Measurements from ENCODE around the gene CTSD.

CTSD gene

DNA sequence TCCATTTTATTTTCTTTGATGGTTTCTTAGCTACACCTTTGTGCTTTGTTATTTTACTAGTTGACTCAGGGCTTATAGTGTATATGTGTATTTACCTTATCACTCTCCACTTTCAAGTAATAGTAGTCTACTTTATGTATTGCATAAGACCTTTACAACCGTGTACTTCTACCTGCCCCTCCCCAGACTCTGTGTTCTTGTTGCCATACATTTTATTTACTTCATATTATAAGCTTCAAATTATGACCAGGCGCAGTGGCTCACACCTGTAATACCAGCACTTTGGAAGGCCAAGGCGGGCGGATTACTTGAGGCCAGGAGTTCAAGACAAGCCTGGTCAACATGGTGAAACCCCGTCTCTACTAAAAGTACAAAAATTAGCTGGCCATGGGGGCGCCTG is 28.2 kb upstream of the CTSD start:
- intact Hi-C loops (cut with micrococcal nuclease) = loop anchor here (5.0 kb wide), 1 partner anchor 40 kb away; the partner anchor contains the start of gene IFITM10
- H3K27me3 Mint-ChIP-seq = peaks cover 39% of the 10 kb centered on the region
- peaks cover 13% of the 10 kb centered on the region for H3K4me1 Mint-ChIP-seq (ENCODE audit: low read depth)
- H3K36me3 Mint-ChIP-seq (ENCODE audit: low read depth) = no peaks in the 10 kb centered on the region
- no peaks in the 10 kb centered on the region for H3K9me3 Mint-ChIP-seq
- H3K4me3 Mint-ChIP-seq = no peak overlapping the region
- H3K27ac Mint-ChIP-seq = no peak overlapping the region

DNA sequence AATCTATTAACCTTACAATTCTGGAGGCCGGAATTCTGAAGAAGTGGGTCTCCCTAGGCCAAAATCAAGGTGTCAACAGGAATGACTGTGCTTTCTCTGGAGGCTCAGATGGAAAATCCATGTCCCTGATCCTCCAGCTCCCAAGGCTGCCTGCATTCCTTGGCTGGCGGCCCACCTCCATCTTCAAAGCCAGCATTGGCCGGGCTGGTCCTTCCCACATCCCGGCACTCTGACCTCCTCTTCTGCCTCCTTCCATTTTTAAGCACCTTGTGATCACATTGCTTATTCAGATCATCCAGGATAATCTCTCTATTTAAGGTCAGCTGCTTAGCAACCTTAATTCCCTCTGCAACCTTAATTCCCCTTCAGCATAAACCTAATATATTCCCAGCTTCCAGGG is 22.7 kb upstream of the CTSD start:
- H3K36me3 Mint-ChIP-seq (ENCODE audit: low read depth) = no peaks in the 10 kb centered on the region
- H3K9me3 Mint-ChIP-seq = no peaks in the 10 kb centered on the region
- peaks cover 62% of the 10 kb centered on the region for H3K4me1 Mint-ChIP-seq (ENCODE audit: low read depth)
- peaks cover 29% of the 10 kb centered on the region for H3K27me3 Mint-ChIP-seq
- intact Hi-C loops (cut with micrococcal nuclease) = loop anchor here (1.0 kb wide), 1 partner anchor 14 kb away; no protein-coding TSS in a partner anchor
- no peak overlapping the region for H3K4me3 Mint-ChIP-seq
- H3K27ac Mint-ChIP-seq = peak overlapping the region; percentile 83

DNA sequence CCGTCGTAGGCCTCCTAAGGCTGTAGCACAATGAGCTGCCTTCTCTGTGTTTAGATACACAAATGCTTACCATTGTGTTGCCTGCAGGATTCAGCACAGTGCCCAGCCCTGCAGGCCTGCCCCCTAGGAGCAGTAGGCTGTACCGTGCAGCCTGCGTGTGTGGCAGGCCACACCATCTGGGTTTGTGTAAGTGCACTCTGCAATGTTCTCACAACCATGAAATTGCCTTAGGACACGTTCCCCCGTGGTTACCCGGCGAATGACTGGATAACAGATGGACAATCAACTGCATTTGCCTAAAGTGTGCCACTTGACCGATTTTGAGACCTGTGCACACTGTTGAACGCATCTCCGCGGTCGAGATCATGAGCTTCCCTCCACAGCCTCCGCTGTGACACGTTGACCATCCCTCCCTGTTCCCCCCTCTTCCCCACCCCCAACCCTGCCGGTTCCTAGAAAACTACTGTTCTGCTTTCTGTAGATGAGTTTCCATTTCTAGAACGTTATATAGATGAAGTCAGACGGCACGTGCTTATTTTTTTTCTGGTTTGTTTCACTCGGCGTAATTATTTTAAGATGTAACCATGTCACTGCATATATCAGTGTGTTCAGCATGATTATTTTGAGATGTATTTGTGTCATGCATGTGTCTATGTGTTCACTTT is 22.2 kb upstream of the CTSD start:
- H3K9me3 Mint-ChIP-seq = no peaks in the 10 kb centered on the region
- peaks cover 25% of the 10 kb centered on the region for H3K27me3 Mint-ChIP-seq
- H3K36me3 Mint-ChIP-seq (ENCODE audit: low read depth) = no peaks in the 10 kb centered on the region
- H3K27ac Mint-ChIP-seq = peak overlapping the region; percentile 83
- intact Hi-C loops (cut with micrococcal nuclease) = loop anchor here (1.0 kb wide), 1 partner anchor 14 kb away; no protein-coding TSS in a partner anchor
- H3K4me1 Mint-ChIP-seq (ENCODE audit: low read depth) = peaks cover 68% of the 10 kb centered on the region
- no peak overlapping the region for H3K4me3 Mint-ChIP-seq

DNA sequence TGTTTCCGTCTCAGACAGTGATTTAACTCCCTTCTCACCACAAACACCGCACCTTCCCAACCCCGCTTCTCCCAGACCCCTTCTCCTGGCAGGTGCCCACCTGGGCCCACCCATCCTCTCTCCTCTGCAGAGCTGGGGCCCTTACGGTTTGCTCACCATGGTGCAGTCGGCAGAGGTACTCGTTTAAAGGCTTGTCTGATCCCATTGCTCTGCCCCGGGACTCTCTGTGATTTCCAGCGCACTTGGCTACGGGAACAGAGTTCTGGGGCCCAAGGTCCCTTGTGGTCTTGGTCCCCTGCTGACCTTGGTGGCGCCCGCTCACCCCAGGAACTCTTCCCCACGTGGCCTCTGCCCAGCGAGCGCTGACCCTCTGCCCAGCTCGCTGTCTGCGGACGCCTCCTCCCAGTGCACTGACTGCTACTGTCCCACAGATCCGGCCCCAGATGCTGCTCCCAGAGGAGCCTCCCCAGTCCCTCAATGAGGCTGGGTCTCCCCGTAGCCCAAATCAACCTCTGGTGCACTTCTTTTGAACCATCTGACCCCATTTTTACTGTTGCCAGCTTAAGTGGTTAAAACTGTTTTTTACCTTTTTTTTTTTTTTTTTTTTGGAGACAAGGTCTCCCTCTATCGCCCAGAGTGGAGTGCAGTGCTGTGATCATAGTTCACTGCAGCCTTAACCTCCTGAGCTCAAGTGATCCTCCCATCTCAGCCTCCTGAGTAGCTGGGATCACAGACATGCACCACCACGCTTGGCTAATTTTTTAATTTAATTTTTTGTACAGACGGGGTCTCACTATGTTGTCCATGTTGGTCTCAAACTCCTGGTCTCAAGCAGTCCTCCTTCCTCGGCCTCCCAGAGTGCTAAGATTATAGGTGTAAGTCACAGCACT is 21.3 kb upstream of the CTSD start:
- intact Hi-C loops (cut with micrococcal nuclease) = no loop called here
- H3K4me1 Mint-ChIP-seq (ENCODE audit: low read depth) = peaks cover 77% of the 10 kb centered on the region
- no peaks in the 10 kb centered on the region for H3K36me3 Mint-ChIP-seq (ENCODE audit: low read depth)
- no peaks in the 10 kb centered on the region for H3K9me3 Mint-ChIP-seq
- H3K27me3 Mint-ChIP-seq = peaks cover 26% of the 10 kb centered on the region
- peak overlapping the region; percentile 83 for H3K27ac Mint-ChIP-seq
- H3K4me3 Mint-ChIP-seq = no peak overlapping the region

DNA sequence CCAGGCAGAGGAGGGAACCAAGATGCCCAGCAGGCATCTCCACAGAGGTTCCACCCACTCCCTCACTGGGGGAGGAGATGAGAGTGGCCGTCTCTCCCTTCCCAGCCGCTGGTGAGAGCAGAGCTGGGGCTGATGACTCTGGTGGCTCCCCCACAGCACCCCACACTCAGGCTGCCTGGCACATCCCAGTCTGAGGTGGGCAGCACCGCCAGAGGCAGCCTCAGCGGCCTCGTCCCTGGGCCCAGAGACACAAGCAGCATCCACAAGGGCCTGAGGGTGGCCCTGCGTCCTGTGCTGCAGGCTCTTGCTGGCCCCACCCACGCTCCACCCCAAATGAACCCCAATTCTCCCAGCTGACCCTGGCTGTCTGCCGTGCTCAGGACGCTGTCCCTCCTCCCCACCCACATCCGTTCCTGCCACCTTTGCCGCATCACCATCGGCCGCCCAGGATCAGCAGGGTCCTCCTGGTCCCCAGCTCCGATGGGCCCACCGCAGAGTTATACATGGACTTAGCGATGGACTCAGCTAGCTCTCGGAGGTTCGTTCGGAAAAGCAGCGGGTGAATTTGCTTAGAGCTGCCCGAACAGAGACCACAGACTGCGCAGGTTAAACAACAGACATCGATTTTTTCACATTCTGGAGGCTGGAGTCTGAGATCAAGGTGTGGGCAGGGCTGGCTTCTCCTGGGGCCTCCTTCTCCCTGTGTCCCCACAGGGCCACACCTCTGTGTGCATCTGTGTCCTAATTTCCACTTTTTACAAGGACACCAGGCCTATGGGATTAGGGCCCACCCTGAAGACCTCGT is 20.2 kb upstream of the CTSD start:
- no peaks in the 10 kb centered on the region for H3K9me3 Mint-ChIP-seq
- peak overlapping the region; percentile 83 for H3K27ac Mint-ChIP-seq
- peaks cover 33% of the 10 kb centered on the region for H3K27me3 Mint-ChIP-seq
- H3K4me3 Mint-ChIP-seq = peak overlapping the region; percentile 51
- intact Hi-C loops (cut with micrococcal nuclease) = no loop called here
- peaks cover 88% of the 10 kb centered on the region for H3K4me1 Mint-ChIP-seq (ENCODE audit: low read depth)
- H3K36me3 Mint-ChIP-seq (ENCODE audit: low read depth) = no peaks in the 10 kb centered on the region

DNA sequence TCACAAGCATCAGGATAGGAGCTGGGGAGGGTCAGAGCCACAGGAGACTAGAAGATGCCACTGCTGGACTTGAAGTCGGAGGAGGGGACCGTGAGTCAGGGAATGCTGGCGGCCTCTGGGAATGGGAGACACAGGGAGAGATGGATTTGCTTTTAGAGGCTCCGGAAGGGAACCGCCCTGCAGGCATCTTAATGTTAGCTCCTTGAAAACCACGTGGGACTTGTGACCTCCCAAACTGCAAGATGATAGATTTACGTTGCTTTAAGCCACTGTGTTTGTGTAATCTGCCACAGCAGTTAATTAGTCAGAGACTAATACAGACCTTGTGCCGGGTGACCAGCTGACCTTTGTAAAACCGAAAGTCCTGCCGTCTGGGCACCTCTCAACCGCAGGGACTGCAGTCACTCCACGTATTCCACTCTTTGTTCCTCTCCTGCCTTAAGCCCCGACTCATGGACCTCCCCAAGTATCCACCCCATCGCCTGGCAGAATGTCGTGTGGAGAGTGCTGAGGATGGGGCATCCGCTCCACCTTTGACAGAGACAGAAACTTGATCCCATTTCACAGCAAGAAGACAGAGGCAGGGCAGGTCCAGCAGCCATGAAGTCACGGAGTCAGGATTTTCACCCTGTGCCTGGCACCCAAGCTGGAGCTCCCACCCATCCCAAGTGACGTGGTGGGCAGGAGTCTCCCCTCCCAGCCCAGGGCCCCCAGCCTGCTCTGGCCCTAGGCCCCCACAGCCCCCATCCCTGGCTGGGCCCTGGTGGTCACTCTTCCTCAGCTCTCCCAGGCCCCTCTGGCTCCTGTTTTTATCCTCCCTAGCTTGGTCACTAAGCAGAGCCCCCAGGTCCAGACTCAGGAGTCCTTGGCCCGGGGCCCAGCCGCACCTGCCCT is 19.4 kb upstream of the CTSD start:
- H3K4me1 Mint-ChIP-seq (ENCODE audit: low read depth) = peaks cover 96% of the 10 kb centered on the region
- no peaks in the 10 kb centered on the region for H3K9me3 Mint-ChIP-seq
- intact Hi-C loops (cut with micrococcal nuclease) = no loop called here
- peak overlapping the region; percentile 51 for H3K4me3 Mint-ChIP-seq
- no peaks in the 10 kb centered on the region for H3K36me3 Mint-ChIP-seq (ENCODE audit: low read depth)
- H3K27me3 Mint-ChIP-seq = peaks cover 34% of the 10 kb centered on the region
- peak overlapping the region; percentile 82 for H3K27ac Mint-ChIP-seq

DNA sequence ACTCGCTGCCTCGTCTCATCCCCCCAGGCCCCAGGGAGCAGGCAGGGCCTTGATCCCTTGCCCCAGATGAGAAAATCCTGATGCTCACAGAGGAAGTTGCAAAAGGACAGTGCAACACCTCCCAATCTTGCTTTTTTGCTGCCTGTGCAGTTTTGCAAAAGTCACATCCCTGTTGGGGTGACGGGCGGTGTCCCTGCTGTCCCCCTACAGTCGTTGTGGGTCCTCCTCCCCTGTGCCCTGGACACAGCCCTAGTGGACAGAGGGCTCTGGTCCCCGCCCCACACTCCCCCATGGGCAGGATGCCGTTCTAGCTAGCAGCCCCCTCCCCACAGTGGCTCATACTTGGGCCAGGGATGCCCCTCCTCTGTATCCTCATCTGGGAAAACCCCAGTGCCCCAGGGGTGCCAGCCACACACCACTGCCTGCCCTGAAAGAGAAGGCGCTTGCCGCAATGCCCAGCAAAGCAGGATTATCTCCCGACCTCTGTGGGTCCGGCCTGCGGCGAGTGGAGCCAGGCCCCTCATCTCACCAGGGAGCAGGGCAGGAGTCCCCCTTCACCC is 18.4 kb upstream of the CTSD start:
- H3K4me1 Mint-ChIP-seq (ENCODE audit: low read depth) = peaks cover 100% of the 10 kb centered on the region
- H3K4me3 Mint-ChIP-seq = peak overlapping the region; percentile 32
- H3K27ac Mint-ChIP-seq = peak overlapping the region; percentile 82
- intact Hi-C loops (cut with micrococcal nuclease) = no loop called here
- H3K9me3 Mint-ChIP-seq = no peaks in the 10 kb centered on the region
- peaks cover 34% of the 10 kb centered on the region for H3K27me3 Mint-ChIP-seq
- no peaks in the 10 kb centered on the region for H3K36me3 Mint-ChIP-seq (ENCODE audit: low read depth)

DNA sequence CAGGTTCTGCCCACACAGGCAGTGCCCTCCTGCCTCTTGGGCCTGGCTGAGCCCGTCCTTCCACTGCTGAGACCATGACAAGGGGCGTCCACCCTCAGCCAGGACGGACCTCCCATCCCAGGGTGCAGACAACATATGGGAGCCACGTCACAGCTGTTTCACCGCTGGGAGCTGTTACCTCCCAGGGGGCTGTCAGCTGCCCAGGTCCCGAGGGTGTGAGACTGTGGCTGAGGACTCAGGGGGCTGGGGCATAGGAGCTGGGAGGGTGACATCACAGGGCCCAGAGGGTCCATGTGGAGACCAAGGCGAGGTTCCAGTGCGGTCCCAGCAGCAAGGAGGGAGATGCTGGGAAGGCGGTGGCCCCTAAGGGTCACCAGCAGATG is 17.9 kb upstream of the CTSD start:
- H3K4me3 Mint-ChIP-seq = no peak overlapping the region
- H3K9me3 Mint-ChIP-seq = no peaks in the 10 kb centered on the region
- H3K36me3 Mint-ChIP-seq (ENCODE audit: low read depth) = no peaks in the 10 kb centered on the region
- peak overlapping the region; percentile 82 for H3K27ac Mint-ChIP-seq
- peaks cover 36% of the 10 kb centered on the region for H3K27me3 Mint-ChIP-seq
- H3K4me1 Mint-ChIP-seq (ENCODE audit: low read depth) = peaks cover 100% of the 10 kb centered on the region
- intact Hi-C loops (cut with micrococcal nuclease) = no loop called here

DNA sequence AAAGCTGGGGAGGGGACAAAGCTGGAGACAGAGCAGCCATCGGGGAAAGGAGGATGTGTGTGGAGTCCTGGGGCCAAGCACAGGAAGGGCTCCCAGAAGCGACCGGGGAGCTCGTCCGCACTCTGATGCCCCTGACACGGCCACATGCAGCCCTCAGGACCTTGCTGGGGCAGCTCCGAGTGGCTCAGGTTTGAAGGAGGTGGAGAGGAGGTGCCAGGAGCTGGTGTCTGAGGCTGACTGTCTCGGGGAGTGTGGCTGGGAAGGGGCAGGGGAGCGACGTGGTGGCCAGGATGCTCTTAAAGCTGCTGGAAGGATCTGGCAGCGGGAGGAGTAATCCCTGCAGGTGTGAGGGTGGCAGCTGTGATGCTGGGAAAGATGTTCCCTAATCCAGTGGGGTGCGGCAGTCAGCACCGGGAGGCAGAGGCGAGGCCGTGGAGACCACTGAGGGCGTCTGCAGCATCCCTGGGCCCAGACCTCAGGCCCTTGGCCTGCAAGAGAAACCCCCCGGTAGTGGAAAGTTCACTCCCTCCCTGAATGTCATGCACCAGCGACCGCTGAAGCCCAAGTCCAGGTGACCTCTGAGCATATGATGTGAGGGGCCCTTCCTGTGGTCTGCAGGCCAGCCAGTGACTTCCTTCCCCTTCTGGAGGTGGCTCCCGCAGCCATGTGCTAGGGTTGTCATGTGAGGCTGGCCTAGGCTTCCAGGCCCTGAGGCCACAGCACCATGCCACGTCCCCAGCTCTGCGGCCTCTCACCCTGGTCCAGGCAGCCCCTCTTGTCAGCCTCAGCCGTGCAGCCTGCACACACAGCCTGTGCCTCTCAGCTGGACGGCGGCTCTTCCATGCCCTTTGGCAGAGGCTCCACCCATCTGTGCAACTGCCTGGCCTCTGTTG is 17.2 kb upstream of the CTSD start:
- Mint-ChIP-seq H3K36me3 (ENCODE audit: low read depth) (no peaks in the 10 kb centered on the region), H3K9me3 (no peaks in the 10 kb centered on the region), H3K27ac (peak overlapping the region; percentile 82), H3K4me1 (ENCODE audit: low read depth) (peaks cover 95% of the 10 kb centered on the region), H3K4me3 (no peak overlapping the region), H3K27me3 (peaks cover 37% of the 10 kb centered on the region)
- intact Hi-C loops (cut with micrococcal nuclease) = no loop called here

DNA sequence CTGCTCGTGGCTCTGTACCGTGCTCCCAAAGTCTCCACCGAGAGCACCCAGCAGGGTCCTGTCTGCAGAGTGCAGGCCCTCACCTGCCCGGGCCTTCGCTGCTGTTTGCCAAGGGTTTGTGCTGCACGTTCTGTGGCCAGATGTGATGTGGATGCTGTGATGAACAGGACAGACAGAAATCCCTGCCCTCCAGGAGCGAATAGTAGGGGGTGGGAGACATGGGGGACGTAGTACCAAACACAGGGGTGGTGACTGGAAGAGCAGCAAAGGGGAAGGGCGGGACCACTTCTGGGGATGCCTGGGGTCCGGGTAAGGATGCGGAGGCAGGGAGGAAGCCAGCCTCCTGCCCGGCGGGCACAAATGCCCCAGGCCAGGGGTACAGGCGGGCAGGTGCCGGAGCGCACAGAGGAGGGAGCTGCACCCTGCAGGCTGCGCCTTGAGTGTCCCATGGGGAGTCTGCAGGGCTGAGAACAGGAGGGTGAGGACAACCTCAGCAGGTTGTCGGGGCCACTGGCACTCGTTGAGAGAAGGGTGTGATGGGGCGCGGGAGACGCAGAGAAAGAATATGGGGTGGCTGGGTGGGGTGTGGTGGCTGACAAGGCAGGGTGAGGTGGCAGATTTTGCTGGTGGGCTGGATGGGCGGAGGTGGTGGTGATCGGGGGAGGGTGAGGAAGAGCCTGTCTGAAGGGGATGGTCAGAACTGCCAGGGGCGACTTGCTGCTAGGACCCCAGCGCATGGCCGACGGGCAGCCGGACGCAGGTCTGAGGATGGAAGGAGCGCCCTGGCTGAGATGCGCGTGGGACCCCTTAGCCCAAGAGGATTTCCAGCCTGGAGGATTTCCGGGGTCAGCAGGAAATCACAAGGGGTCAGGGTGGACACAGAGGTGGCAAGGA is 16.3 kb upstream of the CTSD start:
- intact Hi-C loops (cut with micrococcal nuclease) = no loop called here
- Mint-ChIP-seq H3K27ac (peak overlapping the region; percentile 82), H3K36me3 (ENCODE audit: low read depth) (no peaks in the 10 kb centered on the region), H3K4me3 (no peak overlapping the region), H3K4me1 (ENCODE audit: low read depth) (peaks cover 86% of the 10 kb centered on the region), H3K9me3 (no peaks in the 10 kb centered on the region), H3K27me3 (peaks cover 35% of the 10 kb centered on the region)

DNA sequence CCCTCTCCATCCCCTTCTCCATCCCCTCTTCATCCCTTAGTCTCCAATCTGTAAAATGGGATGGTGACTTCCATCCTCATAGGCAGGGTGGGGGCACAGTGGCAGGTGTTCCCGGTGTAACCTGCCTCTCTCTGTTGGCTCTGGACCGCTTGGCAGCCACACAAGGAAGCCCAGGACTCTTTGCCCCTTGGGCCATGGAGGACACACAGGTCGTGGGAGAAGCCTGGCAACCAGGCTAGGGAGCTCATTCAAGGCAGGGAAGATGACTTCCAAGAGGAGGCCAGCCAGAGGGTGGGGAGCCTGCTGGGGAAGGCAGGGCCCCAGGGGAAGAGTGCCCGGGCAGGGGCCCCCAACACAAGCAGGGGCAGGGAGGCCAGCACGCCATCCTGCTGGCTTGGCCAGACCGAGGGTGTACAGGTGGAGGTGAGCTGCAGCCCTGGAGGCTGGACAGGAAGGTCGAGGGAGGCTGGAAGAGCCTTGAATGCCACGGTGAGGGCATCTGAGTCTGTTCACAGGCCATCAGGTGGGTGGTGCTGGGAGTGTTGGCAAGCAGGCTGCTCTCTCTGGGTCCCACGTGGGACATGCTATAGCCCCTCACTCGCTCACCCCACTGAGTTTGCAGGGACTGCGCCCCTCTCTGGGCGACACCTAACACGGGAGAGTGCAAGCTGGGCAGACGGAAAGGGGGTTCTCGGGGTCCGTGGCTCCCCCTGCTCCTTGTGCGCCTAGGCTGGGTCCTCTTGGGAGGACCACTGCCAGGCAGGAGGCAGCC is 15.5 kb upstream of the CTSD start:
- no peaks in the 10 kb centered on the region for H3K9me3 Mint-ChIP-seq
- peak overlapping the region; percentile 82 for H3K27ac Mint-ChIP-seq
- peaks cover 86% of the 10 kb centered on the region for H3K4me1 Mint-ChIP-seq (ENCODE audit: low read depth)
- no peaks in the 10 kb centered on the region for H3K36me3 Mint-ChIP-seq (ENCODE audit: low read depth)
- H3K4me3 Mint-ChIP-seq = no peak overlapping the region
- peaks cover 28% of the 10 kb centered on the region for H3K27me3 Mint-ChIP-seq
- intact Hi-C loops (cut with micrococcal nuclease) = no loop called here
